PFSK-1 (cell line): Measurements from ENCODE around the gene RMDN2.

Experiments used
- FOXP2 ChIP-seq: optimal IDR thresholded peaks from 2 replicates; pipeline ENCODE3; 2011; ENCODE audit warnings: borderline replicate concordance, control low read depth, inconsistent platforms; ENCODE audit not compliant: insufficient read depth; ENCODE audit errors: extremely low read length, extremely low read depth
- POLR2AphosphoS5 ChIP-seq: IDR thresholded peaks from 2 replicates; pipeline ENCODE4 v1.6.1; 2012; ENCODE audit warnings: low read depth, mild to moderate bottlenecking, control low read depth, low read length, moderate library complexity
- REST ChIP-seq, 2 experiments: IDR thresholded peaks; 2 replicates each; pipeline versions ENCODE4 v1.6.1 to v1.8.0; 2011 to 2012; ENCODE audit warnings: low read depth in 2 of 2, low read length in 2 of 2, control low read depth in 1 of 2, inconsistent platforms in 1 of 2, mild to moderate bottlenecking in 1 of 2, moderate library complexity in 1 of 2; ENCODE audit not compliant: insufficient read depth in 1 of 2
- SIN3A ChIP-seq: IDR thresholded peaks from 2 replicates; pipeline ENCODE4 v1.6.1; 2012; ENCODE audit warnings: mild to moderate bottlenecking, low read length, moderate library complexity, borderline replicate concordance; ENCODE audit not compliant: insufficient read depth
- TAF1 ChIP-seq: IDR thresholded peaks from 2 replicates; pipeline ENCODE4 v1.6.1; 2012; ENCODE audit warnings: low read length, control low read depth, borderline replicate concordance; ENCODE audit not compliant: insufficient read depth

RMDN2 gene

DNA sequence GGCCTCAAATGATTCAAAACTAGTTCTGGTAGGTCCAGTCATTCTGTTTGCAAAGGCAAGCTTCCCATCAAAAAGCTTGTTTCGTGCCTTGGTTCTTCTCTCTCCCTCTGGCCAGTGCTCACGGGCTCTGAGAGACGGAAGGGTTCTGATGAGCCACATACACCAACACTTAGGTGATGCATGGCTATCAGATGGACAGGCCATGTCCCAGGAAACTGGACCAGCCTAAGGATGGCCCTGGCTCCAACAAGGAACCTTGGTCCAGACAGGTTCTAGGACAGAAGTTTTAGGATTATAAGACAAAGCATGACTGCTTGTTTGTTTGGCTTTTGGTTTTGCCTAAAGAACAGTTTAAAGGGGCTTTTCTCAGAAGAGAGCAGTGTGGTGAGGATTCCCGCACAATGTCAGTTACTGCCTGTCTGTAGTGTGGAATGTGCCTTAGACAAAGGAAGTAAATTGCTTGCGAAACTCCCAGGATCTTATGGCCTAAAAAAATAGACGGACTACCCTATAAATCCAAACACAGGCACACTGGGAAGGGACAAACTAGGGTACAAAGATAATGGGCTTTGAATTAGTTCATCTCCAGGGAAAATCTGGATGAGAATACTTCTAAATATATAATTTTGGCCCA lies 140.5 kb downstream of the RMDN2 start:
- TF ChIP-seq TAF1 (no peak), SIN3A (no peak), REST (IDR thresholded peaks at IDR 0.05; ENCODE audit: insufficient read depth in 1 of 2, low read depth in 2 of 2, low read length in 2 of 2) (no peak), POLR2AphosphoS5 (no peak), FOXP2 (no peak)

DNA sequence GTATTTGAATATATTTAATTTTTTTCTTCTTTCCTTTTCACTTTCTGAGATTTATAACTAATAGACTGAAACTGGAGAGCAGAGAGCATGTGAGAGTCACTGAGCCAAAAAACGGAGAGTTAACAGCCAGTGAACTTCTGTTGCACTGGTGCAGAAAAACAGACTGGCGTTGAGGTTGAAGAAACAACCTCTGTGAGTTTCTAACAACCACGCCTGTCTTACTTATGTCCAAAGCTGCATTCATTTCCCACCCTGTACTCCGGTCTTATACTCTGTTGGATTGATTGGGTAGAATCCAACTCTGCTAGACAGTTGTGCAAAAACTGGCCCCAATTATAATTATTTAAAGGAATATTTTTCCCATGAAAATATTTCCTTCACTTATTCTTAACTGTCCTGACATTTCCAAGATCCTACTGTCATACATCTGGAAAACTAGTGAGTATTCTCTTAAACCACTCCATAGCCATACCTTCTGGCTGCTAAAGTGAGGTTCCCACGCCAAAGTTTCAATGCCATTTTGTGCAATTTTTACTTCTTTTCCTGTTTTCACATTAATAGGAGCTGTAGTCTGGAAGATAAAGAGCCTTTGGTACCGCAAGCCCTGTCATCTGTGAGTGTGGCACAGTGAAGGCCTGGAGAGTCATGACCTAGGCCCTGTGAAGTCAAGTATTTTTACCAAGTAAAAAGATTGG lies 141.5 kb downstream of the RMDN2 start:
- no peak for TF ChIP-seq REST (IDR thresholded peaks at IDR 0.05; ENCODE audit: insufficient read depth in 1 of 2, low read depth in 2 of 2, low read length in 2 of 2)
- TF ChIP-seq FOXP2 = no peak
- no peak for TF ChIP-seq SIN3A
- no peak for TF ChIP-seq POLR2AphosphoS5
- no peak for TF ChIP-seq TAF1
